Esophagus (tissue), 2 donors: ENCODE measurements around the gene NDUFB8. TPM values are rescaled to one million over a fixed set of nuclear protein-coding genes. Genes with fewer than 3 reads are reported as not detected.
A peak's percentile ranks its signal among the peaks of the same experiment; 100 is the strongest.

ENCODE experiments used
- H3K27ac ChIP-seq, 2 donors: one replicate each; pipeline ENCODE4 v1.5.1; 2013; ENCODE audit warnings: low read depth in 2 of 2, mild to moderate bottlenecking in 2 of 2, inconsistent platforms in 1 of 2, low read length in 1 of 2, moderate library complexity in 1 of 2
- H3K27me3 ChIP-seq, 2 donors: one replicate each; pipeline ENCODE4 v1.6.1; 2013; ENCODE audit warnings: low read length in 2 of 2, control low read depth in 1 of 2, mild to moderate bottlenecking in 1 of 2; ENCODE audit not compliant: insufficient read depth in 2 of 2, control insufficient read depth in 1 of 2
- H3K36me3 ChIP-seq, 2 donors: one replicate each; pipeline ENCODE4 v1.6.1; 2013; ENCODE audit warnings: low read length in 1 of 2; ENCODE audit not compliant: control insufficient read depth in 2 of 2, insufficient read depth in 2 of 2
- H3K4me1 ChIP-seq, 2 donors: one replicate each; pipeline ENCODE4 v1.6.1; 2013; ENCODE audit warnings: low read length in 1 of 2; ENCODE audit not compliant: control insufficient read depth in 2 of 2, insufficient read depth in 2 of 2
- H3K4me3 ChIP-seq, 2 donors: one replicate each; pipeline ENCODE4 v1.5.1; 2013; ENCODE audit warnings: low read length in 2 of 2, mild to moderate bottlenecking in 2 of 2, low read depth in 1 of 2, moderate library complexity in 1 of 2
- H3K9me3 ChIP-seq, 2 donors: one replicate each; pipeline ENCODE4 v1.6.1; 2013; ENCODE audit warnings: mild to moderate bottlenecking in 2 of 2, low read depth in 1 of 2, low read length in 1 of 2, moderate library complexity in 1 of 2; ENCODE audit not compliant: control insufficient read depth in 2 of 2, insufficient read depth in 1 of 2
- WGBS, 2 donors: extraction: QIAGEN DNeasy Blood & Tissue Kit; methylation state at CpG; one replicate each; pipeline ENCODE4 v1.1.7; 2013; 5-methylcytosine and 5-hydroxymethylcytosine counted together
- polyA plus RNA-seq, 2 donors: library from polyadenylated mRNA; stranded (reverse); fragments of 200-250 nt; gene quantifications; one replicate each; pipeline ENCODE4 v1.2.3, GENCODE V29; 2013
- donor health status: healthy with polysubstance abuse.
- donor health status: Bipolar disorder and iron deficiency.

The NDUFB8 gene
- polyA plus RNA-seq, 2 donors = 280 to 317 TPM

GRCh38 chr10:100482834-100483185 lies 46.9 kb downstream of the NDUFB8 start:
- WGBS, 2 donors = 25 to 32% methylated on average over 5 of the region's 5 CpGs
- Histone ChIP-seq H3K4me1 (no peaks in the 10 kb centered on the region), H3K36me3 (peaks cover 0 to 7% of the 10 kb centered on the region in 2 donors), H3K27ac (no peak overlapping the region), H3K9me3 (no peaks in the 10 kb centered on the region), H3K4me3 (peak overlapping the region in 1 of 2 donors; percentile 44), H3K27me3 (peaks cover 0 to 6% of the 10 kb centered on the region in 2 donors)

GRCh38 chr10:100482181-100482833 lies 47.4 kb downstream of the NDUFB8 start:
- H3K9me3 ChIP-seq = no peaks in the 10 kb centered on the region
- H3K27ac ChIP-seq = no peak overlapping the region
- WGBS, 2 donors = 1% methylated on average over 57 to 59 of the region's 59 CpGs
- H3K27me3 ChIP-seq = peaks cover 0 to 6% of the 10 kb centered on the region in 2 donors
- peak overlapping the region; percentile 44 to 46 for H3K4me3 ChIP-seq
- H3K4me1 ChIP-seq = no peaks in the 10 kb centered on the region
- peaks cover 0 to 2% of the 10 kb centered on the region in 2 donors for H3K36me3 ChIP-seq

DNA sequence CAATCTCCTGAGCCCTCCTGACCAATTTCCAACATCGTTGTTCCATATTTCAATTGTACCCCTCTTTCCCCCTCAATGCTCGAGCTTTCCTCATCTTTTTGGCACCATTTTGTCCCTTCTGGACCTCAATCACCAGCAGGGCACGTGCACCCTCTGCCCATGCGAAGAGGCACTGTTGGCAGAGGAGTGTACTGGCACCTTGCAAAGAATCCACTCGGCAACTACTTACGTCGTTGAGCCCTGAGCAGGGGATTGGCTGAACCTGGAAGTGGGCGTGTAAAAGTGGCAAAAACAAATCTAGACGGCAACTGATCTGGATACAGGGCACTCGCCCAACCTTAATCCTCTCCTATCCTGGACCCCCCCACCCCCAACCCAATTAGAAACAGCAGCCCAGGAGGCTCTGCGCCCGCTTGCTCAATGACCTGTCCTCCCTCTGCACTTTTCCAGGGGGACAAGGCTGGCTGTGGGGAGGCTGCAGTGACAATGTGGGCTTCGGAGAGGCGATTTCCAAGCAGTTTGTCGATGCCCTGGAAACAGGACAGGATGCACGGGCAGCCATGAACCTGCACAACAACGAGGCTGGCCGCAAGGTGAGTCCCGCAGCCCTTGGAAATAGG lies 48.1 kb downstream of the NDUFB8 start:
- no peaks in the 10 kb centered on the region for H3K9me3 ChIP-seq
- 1 to 3% methylated on average over 19 of the region's 19 CpGs for WGBS, 2 donors
- H3K27ac ChIP-seq = no peak overlapping the region
- no peaks in the 10 kb centered on the region for H3K4me1 ChIP-seq
- peaks cover 0 to under 1% of the 10 kb centered on the region in 2 donors for H3K36me3 ChIP-seq
- H3K27me3 ChIP-seq = peaks cover 0 to 6% of the 10 kb centered on the region in 2 donors
- peak overlapping the region; percentile 44 to 46 for H3K4me3 ChIP-seq

- 70 to 79% methylated on average over 2 of the region's 2 CpGs for WGBS, 2 donors
- no peak overlapping the region for H3K4me3 ChIP-seq
- no peak overlapping the region for H3K27ac ChIP-seq
- no peaks in the 10 kb centered on the region for H3K9me3 ChIP-seq
- H3K36me3 ChIP-seq = no peaks in the 10 kb centered on the region
- H3K27me3 ChIP-seq = peaks cover 0 to 6% of the 10 kb centered on the region in 2 donors
- no peaks in the 10 kb centered on the region for H3K4me1 ChIP-seq
Observed at GRCh38 chr10:100480002-100480401, 49.7 kb downstream of the NDUFB8 start.

- Histone ChIP-seq H3K9me3 (no peaks in the 10 kb centered on the region), H3K4me3 (no peak overlapping the region), H3K36me3 (no peaks in the 10 kb centered on the region), H3K27me3 (peaks cover 0 to 6% of the 10 kb centered on the region in 2 donors), H3K27ac (no peak overlapping the region), H3K4me1 (no peaks in the 10 kb centered on the region)
- WGBS, 2 donors = 51 to 55% methylated on average over 4 of the region's 4 CpGs
Observed at GRCh38 chr10:100479037-100479436, 50.6 kb downstream of the NDUFB8 start.

- 36 to 40% methylated on average over 5 of the region's 5 CpGs for WGBS, 2 donors
- no peak overlapping the region for H3K27ac ChIP-seq
- H3K27me3 ChIP-seq = peaks cover 0 to 8% of the 10 kb centered on the region in 2 donors
- no peak overlapping the region for H3K4me3 ChIP-seq
- H3K36me3 ChIP-seq = no peaks in the 10 kb centered on the region
- no peaks in the 10 kb centered on the region for H3K4me1 ChIP-seq
- no peaks in the 10 kb centered on the region for H3K9me3 ChIP-seq
Observed at GRCh38 chr10:100477970-100478369, 51.7 kb downstream of the NDUFB8 start.

Other genes starting within 250 kb of the NDUFB8 start
- gene BLOC1S2, start 243.2 kb downstream of the NDUFB8 start, polyA plus RNA-seq = 10 to 100 TPM; 51.2 to 58.2 TPM
- not detected for gene PKD2L1, start 199.6 kb downstream of the NDUFB8 start, polyA plus RNA-seq
- 10 to 100 TPM; 57.6 to 73.1 TPM for gene SCD, start 182.6 kb downstream of the NDUFB8 start, polyA plus RNA-seq
- not detected for gene WNT8B, start 66.9 kb downstream of the NDUFB8 start, polyA plus RNA-seq
- gene SEC31B, start 10.0 kb downstream of the NDUFB8 start, polyA plus RNA-seq = 1 to 10 TPM; 3.6 to 9.1 TPM
- 1 to 10 TPM; 7.0 to 7.6 TPM for gene HIF1AN, start 6.1 kb upstream of the NDUFB8 start, polyA plus RNA-seq
- gene PAX2, start 215.7 kb upstream of the NDUFB8 start, polyA plus RNA-seq = not detected